Measurements from ENCODE around the gene GCNA.

Gene GCNA

GRCh38 chrX:71616672-71617529, 38.7 kb downstream of the GCNA start:
- no peak for DNase-seq

GRCh38 chrX:71617742-71618141, 39.5 kb downstream of the GCNA start:
- DNase-seq: no peak

- no peak for DNase-seq
Observed at GRCh38 chrX:71618303-71618721, 40.1 kb downstream of the GCNA start, which contains the start of gene CXCR3. CXCR3 (minus strand) TSS chrX:71618511; CDS start chrX:71618449, 62 bp downstream.

GRCh38 chrX:71618787-71619186, 40.5 kb downstream of the GCNA start:
- no peak for DNase-seq

GRCh38 chrX:71619193-71619592, 41.0 kb downstream of the GCNA start:
- no peak for DNase-seq

GRCh38 chrX:71619986-71620385, 41.7 kb downstream of the GCNA start:
- no peak for DNase-seq

GRCh38 chrX:71621603-71622002, 43.4 kb downstream of the GCNA start:
- DNase-seq: no peak

- no peak for DNase-seq
Observed at GRCh38 chrX:71622032-71622575, 43.9 kb downstream of the GCNA start.

- DNase-seq: peak; percentile 44
Observed at GRCh38 chrX:71622576-71623450, 44.6 kb downstream of the GCNA start.

GRCh38 chrX:71623714-71624113, 45.5 kb downstream of the GCNA start:
- DNase-seq: no peak

GRCh38 chrX:71625471-71625870, 47.2 kb downstream of the GCNA start:
- DNase-seq: no peak

GRCh38 chrX:71626576-71626975, 48.3 kb downstream of the GCNA start:
- DNase-seq: no peak

- DNase-seq: no peak
Observed at GRCh38 chrX:71627588-71628404, 49.6 kb downstream of the GCNA start.

GRCh38 chrX:71629467-71629866, 51.2 kb downstream of the GCNA start:
- no peak for DNase-seq

GRCh38 chrX:71632923-71633657, 54.9 kb downstream of the GCNA start:
- peak; percentile 75 for DNase-seq

GRCh38 chrX:71634366-71634765, 56.1 kb downstream of the GCNA start:
- DNase-seq: no peak

- peak; percentile 20 for DNase-seq
Observed at GRCh38 chrX:71636438-71637252, 58.4 kb downstream of the GCNA start.

- no peak for DNase-seq
Observed at GRCh38 chrX:71637253-71637618, 59.0 kb downstream of the GCNA start.

GRCh38 chrX:71637848-71638247, 59.6 kb downstream of the GCNA start:
- peak; percentile 10 for DNase-seq

- no peak for DNase-seq
Observed at GRCh38 chrX:71638409-71638808, 60.2 kb downstream of the GCNA start.

GRCh38 chrX:71640002-71640401, 61.8 kb downstream of the GCNA start:
- no peak for DNase-seq

Data from NCI-H510A treated with DMSO at 0.1 percent for 48 hours (cell line).